Stimulated activated CD4-positive, alpha-beta T cell treated with anti-CD3 and anti-CD28 coated beads, Interleukin-4, amount 100 ng/mL, for 1 hour (primary cell): ENCODE data around the gene MAPK4.

Source experiments
- DNase-seq: peaks from one replicate; pipeline ENCODE4 v3.0.0-alpha.2; 2020

The MAPK4 gene

GRCh38 chr18:50626317-50626716, 66.4 kb downstream of the MAPK4 start:
- no peak for DNase-seq

GRCh38 chr18:50627594-50628532, 68.0 kb downstream of the MAPK4 start:
- DNase-seq = no peak

GRCh38 chr18:50628533-50628905, 68.6 kb downstream of the MAPK4 start:
- DNase-seq = no peak

- DNase-seq = no peak
Measured at GRCh38 chr18:50629148-50629631, 69.3 kb downstream of the MAPK4 start.

GRCh38 chr18:50630895-50631294, 71.0 kb downstream of the MAPK4 start:
- DNase-seq = no peak

GRCh38 chr18:50632895-50633515, 73.1 kb downstream of the MAPK4 start:
- DNase-seq = no peak

- DNase-seq = no peak
Measured at GRCh38 chr18:50633992-50634391, 74.1 kb downstream of the MAPK4 start.

GRCh38 chr18:50636366-50637057, 76.6 kb downstream of the MAPK4 start:
- DNase-seq = no peak

- DNase-seq = no peak
Measured at GRCh38 chr18:50638016-50638883, 78.4 kb downstream of the MAPK4 start.

- DNase-seq = no peak
Measured at GRCh38 chr18:50638884-50639420, 79.1 kb downstream of the MAPK4 start.

- DNase-seq = no peak
Measured at GRCh38 chr18:50639711-50640110, 79.8 kb downstream of the MAPK4 start.

- DNase-seq = no peak
Measured at GRCh38 chr18:50642439-50642838, 82.6 kb downstream of the MAPK4 start.

- DNase-seq = no peak
Measured at GRCh38 chr18:50644146-50644545, 84.3 kb downstream of the MAPK4 start.

- DNase-seq = no peak
Measured at GRCh38 chr18:50644807-50645206, 84.9 kb downstream of the MAPK4 start.

- no peak for DNase-seq
Measured at GRCh38 chr18:50647237-50647636, 87.3 kb downstream of the MAPK4 start.

GRCh38 chr18:50647792-50648191, 87.9 kb downstream of the MAPK4 start:
- DNase-seq = no peak

- no peak for DNase-seq
Measured at GRCh38 chr18:50649821-50650220, 89.9 kb downstream of the MAPK4 start.

- DNase-seq = no peak
Measured at GRCh38 chr18:50651334-50651733, 91.4 kb downstream of the MAPK4 start.

- DNase-seq = no peak
Measured at GRCh38 chr18:50653402-50654093, 93.7 kb downstream of the MAPK4 start.

GRCh38 chr18:50654211-50654610, 94.3 kb downstream of the MAPK4 start:
- no peak for DNase-seq
